Panc1 (cell line): Measurements from ENCODE around the gene TDRKH. TPM values are rescaled to one million over a fixed set of nuclear protein-coding genes. Genes with fewer than 3 reads are reported as not detected.
"Not testable (repeated sequence)": the region's sequence is repeated elsewhere in the genome, so short reads cannot be mapped to it uniquely, and the experiment has no call there.

Experiments used
- ATAC-seq: fragments of 200-7000 bp; cut with Tn5 transposase; 2 replicates; pipeline ENCODE4 v1.9.1; 2020; ENCODE audit warnings: mild to moderate bottlenecking, moderate library complexity
- BruUV-seq: library from RNA; stranded (reverse); fragments of 400-500 nt; replicated peaks from 2 replicates; lab custom pipeline; 2021; lab: Mats Ljungman, UMichigan
- CTCF ChIA-PET: fragments of 300-600 bp; sonication (Branson Sonifier 250); formaldehyde crosslinking; loops from one replicate; lab custom pipeline; 2022; ENCODE audit warnings: antibody characterized with exemption; lab: Charles Lee
- POLR2A ChIA-PET: fragments of 300-600 bp; sonication (Branson Sonifier 250); formaldehyde crosslinking; loops from one replicate; lab custom pipeline; 2022; ENCODE audit warnings: antibody characterized with exemption; lab: Charles Lee
- DNase-seq: peaks from one replicate; pipeline ENCODE4 v3.0.0-alpha.2; 2010; ENCODE audit warnings: low read depth, low spot score
- H3K27ac ChIP-seq: 2 replicates; pipeline ENCODE4 v1.5.1; 2011; ENCODE audit warnings: mild to moderate bottlenecking, low read length, inconsistent platforms
- H3K27me3 ChIP-seq: fragments of 200-500 bp; sonication (Bioruptor generic); 2 replicates; pipeline ENCODE4 v1.6.0; 2014; ENCODE audit warnings: low read length, inconsistent platforms; ENCODE audit not compliant: control insufficient read depth, insufficient read depth
- H3K36me3 ChIP-seq: fragments of 200-500 bp; sonication (Bioruptor generic); 2 replicates; pipeline ENCODE4 v1.5.1; 2014; ENCODE audit warnings: inconsistent platforms, mild to moderate bottlenecking, low read length, moderate library complexity; ENCODE audit not compliant: control insufficient read depth, insufficient read depth
- H3K4me1 ChIP-seq: 2 replicates; pipeline ENCODE4 v1.5.1; 2011; ENCODE audit warnings: inconsistent platforms, mild to moderate bottlenecking, low read length, moderate library complexity; ENCODE audit not compliant: control insufficient read depth, insufficient read depth
- H3K4me3 ChIP-seq, 2 experiments: 2 replicates each; pipeline ENCODE4 v1.5.1; 2011 to 2012; ENCODE audit warnings: low read depth in 2 of 2, low read length in 2 of 2, mild to moderate bottlenecking in 2 of 2, inconsistent platforms in 1 of 2, moderate library complexity in 1 of 2
- H3K9me3 ChIP-seq: fragments of 200-500 bp; sonication (Bioruptor generic); 2 replicates; pipeline ENCODE4 v1.5.1; 2014; ENCODE audit warnings: low read depth, mild to moderate bottlenecking, inconsistent platforms, low read length, moderate library complexity; ENCODE audit not compliant: control insufficient read depth, insufficient read depth
- POLR2AphosphoS5 ChIP-seq: IDR thresholded peaks from 2 replicates; pipeline ENCODE4 v1.6.1; 2012; ENCODE audit warnings: mild to moderate bottlenecking, low read depth, low read length, moderate library complexity
- SIN3A ChIP-seq: IDR thresholded peaks from 2 replicates; pipeline ENCODE4 v1.6.1; 2012; ENCODE audit warnings: low read depth, mild to moderate bottlenecking, low read length, moderate library complexity, borderline replicate concordance; ENCODE audit not compliant: insufficient read depth
- TCF7L2 ChIP-seq: IDR thresholded peaks from 2 replicates; pipeline ENCODE4 v1.6.1; 2011; ENCODE audit warnings: mild to moderate bottlenecking, low read depth, low read length, inconsistent platforms
- in situ Hi-C: cut with HindIII; loops from 2 replicates; pipeline ENCODE4 v1.10.0; 2016; ENCODE audit warnings: low sequenced_read_pairs, low pct_unique_long_range_greater_than_20kb
- intact Hi-C: fragments of 100-400 bp; cut with micrococcal nuclease; formaldehyde crosslinking; loops from one replicate; pipeline ENCODE4 v1.10.0; 2022; ENCODE audit not compliant: unreplicated experiment
- total RNA-seq: library from RNA; stranded (reverse); gene quantifications from one replicate; pipeline ENCODE4 v1.2.1, GENCODE V29; 2021; ENCODE audit not compliant: unreplicated experiment
- TF ChIP-seq, protein P1 (sequence below): fragments of 450-650 bp; IDR thresholded peaks from 2 replicates; pipeline ENCODE4 v1.5.1; 2017; ENCODE audit warnings: mild to moderate bottlenecking
- TF ChIP-seq, protein P2 (sequence below), 2 experiments: IDR thresholded peaks; 2 replicates each; pipeline ENCODE4 v1.6.1; 2011 to 2012; ENCODE audit warnings: low read depth in 2 of 2, control low read depth in 1 of 2, low read length in 1 of 2, mild to moderate bottlenecking in 1 of 2, moderate library complexity in 1 of 2; ENCODE audit not compliant: insufficient read depth in 1 of 2

The TDRKH gene
- total RNA-seq, 1 experiment from 2014 or later: 33.6 TPM

DNA sequence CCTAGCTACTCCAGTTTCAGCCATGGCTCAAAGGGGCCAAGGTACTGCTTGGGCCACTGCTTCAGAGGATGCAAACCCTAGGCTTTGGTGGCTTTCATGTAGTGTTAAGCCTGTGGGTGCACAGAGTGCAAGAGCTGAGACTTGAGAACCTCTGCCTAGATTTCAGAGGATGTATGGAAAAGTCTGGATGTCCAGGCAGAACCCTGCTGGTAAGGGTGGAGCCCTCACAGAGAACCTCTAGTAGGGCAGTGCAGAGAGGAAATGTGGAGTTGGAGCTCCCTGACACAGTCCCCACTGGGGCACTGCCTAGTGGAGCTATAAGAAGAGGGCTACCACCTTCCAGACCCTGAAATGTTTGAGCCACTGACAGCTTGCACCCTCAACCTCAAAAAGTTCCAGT, 52.8 kb downstream of the TDRKH start:
- ATAC-seq: no peak
- Histone ChIP-seq H3K27ac (no peak overlapping the region), H3K36me3 (no peaks in the 10 kb centered on the region), H3K4me1 (no peaks in the 10 kb centered on the region), H3K4me3 (no peak overlapping the region), H3K27me3 (no peaks in the 10 kb centered on the region), H3K9me3 (no peaks in the 10 kb centered on the region)
- no peak for TF ChIP-seq SIN3A
- intact Hi-C loops (loop anchor here (5.0 kb wide), 2 partner anchors 145 to 295 kb away; no protein-coding TSS in a partner anchor), in situ Hi-C loops (no loop called here)
- no TSS peak for BruUV-seq
- DNase-seq: no peak
- CTCF ChIA-PET: no interaction called here
- POLR2A ChIA-PET: no interaction called here

DNA sequence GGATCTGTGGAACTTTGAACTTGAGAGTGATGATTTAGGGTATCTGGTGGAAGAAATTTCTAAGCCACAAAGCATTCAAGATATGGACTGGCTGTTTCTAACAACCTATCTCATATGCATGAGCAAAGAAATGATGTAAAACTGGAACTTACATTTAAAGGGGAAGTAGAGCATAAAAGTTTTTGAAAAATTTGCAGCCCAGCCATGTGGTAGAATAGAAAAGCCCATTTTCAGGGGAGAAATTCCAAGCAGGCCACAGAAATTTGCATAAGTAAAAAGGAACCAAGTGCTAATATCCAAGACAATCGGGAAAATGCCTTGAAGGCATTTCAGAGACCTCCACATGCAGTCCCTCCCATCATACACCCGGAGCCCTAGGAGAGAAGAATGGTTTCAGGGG, 53.3 kb downstream of the TDRKH start:
- Histone ChIP-seq H3K36me3 (no peaks in the 10 kb centered on the region), H3K9me3 (no peaks in the 10 kb centered on the region), H3K27ac (no peak overlapping the region), H3K4me1 (no peaks in the 10 kb centered on the region), H3K27me3 (no peaks in the 10 kb centered on the region), H3K4me3 (no peak overlapping the region)
- no TSS peak for BruUV-seq
- TF ChIP-seq POLR2AphosphoS5 (no peak), TCF7L2 (no peak), SIN3A (no peak)
- TF ChIP-seq, protein P1, sequence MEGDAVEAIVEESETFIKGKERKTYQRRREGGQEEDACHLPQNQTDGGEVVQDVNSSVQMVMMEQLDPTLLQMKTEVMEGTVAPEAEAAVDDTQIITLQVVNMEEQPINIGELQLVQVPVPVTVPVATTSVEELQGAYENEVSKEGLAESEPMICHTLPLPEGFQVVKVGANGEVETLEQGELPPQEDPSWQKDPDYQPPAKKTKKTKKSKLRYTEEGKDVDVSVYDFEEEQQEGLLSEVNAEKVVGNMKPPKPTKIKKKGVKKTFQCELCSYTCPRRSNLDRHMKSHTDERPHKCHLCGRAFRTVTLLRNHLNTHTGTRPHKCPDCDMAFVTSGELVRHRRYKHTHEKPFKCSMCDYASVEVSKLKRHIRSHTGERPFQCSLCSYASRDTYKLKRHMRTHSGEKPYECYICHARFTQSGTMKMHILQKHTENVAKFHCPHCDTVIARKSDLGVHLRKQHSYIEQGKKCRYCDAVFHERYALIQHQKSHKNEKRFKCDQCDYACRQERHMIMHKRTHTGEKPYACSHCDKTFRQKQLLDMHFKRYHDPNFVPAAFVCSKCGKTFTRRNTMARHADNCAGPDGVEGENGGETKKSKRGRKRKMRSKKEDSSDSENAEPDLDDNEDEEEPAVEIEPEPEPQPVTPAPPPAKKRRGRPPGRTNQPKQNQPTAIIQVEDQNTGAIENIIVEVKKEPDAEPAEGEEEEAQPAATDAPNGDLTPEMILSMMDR: no peak
- TF ChIP-seq, protein P2, sequence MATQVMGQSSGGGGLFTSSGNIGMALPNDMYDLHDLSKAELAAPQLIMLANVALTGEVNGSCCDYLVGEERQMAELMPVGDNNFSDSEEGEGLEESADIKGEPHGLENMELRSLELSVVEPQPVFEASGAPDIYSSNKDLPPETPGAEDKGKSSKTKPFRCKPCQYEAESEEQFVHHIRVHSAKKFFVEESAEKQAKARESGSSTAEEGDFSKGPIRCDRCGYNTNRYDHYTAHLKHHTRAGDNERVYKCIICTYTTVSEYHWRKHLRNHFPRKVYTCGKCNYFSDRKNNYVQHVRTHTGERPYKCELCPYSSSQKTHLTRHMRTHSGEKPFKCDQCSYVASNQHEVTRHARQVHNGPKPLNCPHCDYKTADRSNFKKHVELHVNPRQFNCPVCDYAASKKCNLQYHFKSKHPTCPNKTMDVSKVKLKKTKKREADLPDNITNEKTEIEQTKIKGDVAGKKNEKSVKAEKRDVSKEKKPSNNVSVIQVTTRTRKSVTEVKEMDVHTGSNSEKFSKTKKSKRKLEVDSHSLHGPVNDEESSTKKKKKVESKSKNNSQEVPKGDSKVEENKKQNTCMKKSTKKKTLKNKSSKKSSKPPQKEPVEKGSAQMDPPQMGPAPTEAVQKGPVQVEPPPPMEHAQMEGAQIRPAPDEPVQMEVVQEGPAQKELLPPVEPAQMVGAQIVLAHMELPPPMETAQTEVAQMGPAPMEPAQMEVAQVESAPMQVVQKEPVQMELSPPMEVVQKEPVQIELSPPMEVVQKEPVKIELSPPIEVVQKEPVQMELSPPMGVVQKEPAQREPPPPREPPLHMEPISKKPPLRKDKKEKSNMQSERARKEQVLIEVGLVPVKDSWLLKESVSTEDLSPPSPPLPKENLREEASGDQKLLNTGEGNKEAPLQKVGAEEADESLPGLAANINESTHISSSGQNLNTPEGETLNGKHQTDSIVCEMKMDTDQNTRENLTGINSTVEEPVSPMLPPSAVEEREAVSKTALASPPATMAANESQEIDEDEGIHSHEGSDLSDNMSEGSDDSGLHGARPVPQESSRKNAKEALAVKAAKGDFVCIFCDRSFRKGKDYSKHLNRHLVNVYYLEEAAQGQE (IDR thresholded peaks at IDR 0.05; ENCODE audit: insufficient read depth in 1 of 2, low read depth in 2 of 2, low read length in 1 of 2): no peak
- DNase-seq (no peak), ATAC-seq (no peak)
- in situ Hi-C loops: no loop called here
- CTCF ChIA-PET: no interaction called here
- POLR2A ChIA-PET: no interaction called here
- intact Hi-C loops: loop anchor here (5.0 kb wide), 2 partner anchors 145 to 295 kb away; no protein-coding TSS in a partner anchor

DNA sequence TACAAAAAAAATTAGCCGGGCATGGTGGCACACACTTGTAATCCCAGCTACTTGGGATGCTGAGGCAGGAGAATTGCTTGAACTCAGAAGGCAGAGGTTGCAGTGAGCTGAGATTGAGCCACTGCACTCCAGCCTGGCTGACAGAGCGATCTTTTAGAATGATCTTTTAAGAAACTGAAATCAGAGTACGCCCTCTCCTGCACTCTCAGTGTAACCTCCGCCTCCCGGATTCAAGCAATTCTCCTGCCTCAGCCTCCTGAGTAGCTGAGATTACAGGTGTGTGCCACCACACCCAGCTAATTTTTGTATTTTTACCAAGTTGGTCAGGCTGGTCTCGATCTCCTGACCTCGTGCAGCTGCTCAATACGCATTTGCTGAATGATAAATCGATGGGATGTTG, 56.3 kb downstream of the TDRKH start:
- CTCF ChIA-PET: interaction anchor here (0.6 to 1.2 kb wide), 5 partner anchors 103 to 300 kb away, joined by 3 to 9 read pairs (median 4); partner anchors contain the start of gene CGN
- H3K4me3 ChIP-seq, H3K36me3 ChIP-seq, in situ Hi-C loops, POLR2A ChIA-PET, H3K9me3 ChIP-seq, H3K27me3 ChIP-seq, DNase-seq, BruUV-seq, H3K27ac ChIP-seq, ATAC-seq, H3K4me1 ChIP-seq, intact Hi-C loops: not testable (repeated sequence)
